ENCODE measurements around the gene IL37. TPM values are rescaled to one million over a fixed set of nuclear protein-coding genes. Genes with fewer than 3 reads are reported as not detected.

The IL37 gene
- polyA plus RNA-seq, 1 donor from 2014 or later = not detected

- H3K36me3 ChIP-seq (ENCODE audit: insufficient read depth, low read length) = no peaks in the 10 kb centered on the region
- H3K27me3 ChIP-seq (ENCODE audit: insufficient read depth, low read depth, low read length) = no peaks in the 10 kb centered on the region
- H2AFZ ChIP-seq (ENCODE audit: low read depth, low read length) = no peak overlapping the region
- no peaks in the 10 kb centered on the region for H4K20me1 ChIP-seq (ENCODE audit: insufficient read depth)
- H3F3A ChIP-seq (ENCODE audit: insufficient read depth, low read length, poor library complexity, severe bottlenecking) = no peaks in the 10 kb centered on the region
- H3K4me2 ChIP-seq (ENCODE audit: low read length) = no peak overlapping the region
- H3K79me2 ChIP-seq (replicated peaks; ENCODE audit: insufficient read depth, low read length) = no peaks in the 10 kb centered on the region
- H3K4me3 ChIP-seq (ENCODE audit: low read length) = no peak overlapping the region
- H3K9me2 ChIP-seq (ENCODE audit: insufficient read depth, low read length) = no peaks in the 10 kb centered on the region
- H3K9me3 ChIP-seq (ENCODE audit: low read length) = no peaks in the 10 kb centered on the region
- TF ChIP-seq EZH2 (IDR thresholded peaks at IDR 0.05; ENCODE audit: borderline replicate concordance, insufficient read depth, low read length, poor library complexity, severe bottlenecking) (no peak), POLR2AphosphoS5 (IDR thresholded peaks at IDR 0.05) (no peak), MXI1 (conservative IDR thresholded peaks at IDR 0.05; ENCODE audit: poor library complexity, severe bottlenecking) (no peak), SMC3 (conservative IDR thresholded peaks at IDR 0.05; ENCODE audit: poor library complexity) (no peak), REST (IDR thresholded peaks at IDR 0.05; ENCODE audit: borderline replicate concordance) (no peak), EP300 (conservative IDR thresholded peaks at IDR 0.05; ENCODE audit: poor library complexity, severe bottlenecking) (no peak), TAF1 (IDR thresholded peaks at IDR 0.05; ENCODE audit: low read depth) (no peak), RAD21 (conservative IDR thresholded peaks at IDR 0.05) (no peak), CTCF (IDR thresholded peaks at IDR 0.05; ENCODE audit: poor library complexity, severe bottlenecking) (no peak)
- no peak overlapping the region for H3K27ac ChIP-seq (ENCODE audit: low read length)
- H3K9ac ChIP-seq (ENCODE audit: low read length) = no peak overlapping the region
Measured at GRCh38 chr2:112944971-112945370, 34.0 kb downstream of the IL37 start.

DNA sequence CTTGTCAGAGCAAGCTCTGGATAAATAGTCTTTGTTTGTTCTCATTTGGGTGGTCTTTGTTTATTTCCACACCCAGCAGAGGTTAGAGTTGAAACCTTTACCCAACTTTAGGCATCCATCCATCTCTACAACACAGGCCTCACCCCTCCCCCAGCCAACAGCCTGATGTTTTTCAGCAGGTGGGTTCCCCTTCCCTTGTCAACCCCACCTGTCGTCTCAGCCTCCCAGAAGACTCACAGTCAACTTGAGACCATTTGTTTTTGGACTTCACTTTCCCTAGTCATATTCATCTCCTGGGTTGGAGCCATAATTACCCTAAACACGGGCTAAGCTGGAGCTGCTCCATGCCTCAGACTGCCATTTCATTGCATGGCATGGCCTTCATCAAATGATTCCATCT lies 35.1 kb downstream of the IL37 start:
- Histone ChIP-seq H3K9me3 (ENCODE audit: low read length) (no peaks in the 10 kb centered on the region), H3K27ac (ENCODE audit: low read length) (no peak overlapping the region), H3F3A (ENCODE audit: insufficient read depth, low read length, poor library complexity, severe bottlenecking) (no peaks in the 10 kb centered on the region), H3K36me3 (ENCODE audit: insufficient read depth, low read length) (no peaks in the 10 kb centered on the region), H3K9ac (ENCODE audit: low read length) (no peak overlapping the region), H3K27me3 (ENCODE audit: insufficient read depth, low read depth, low read length) (no peaks in the 10 kb centered on the region), H3K9me2 (ENCODE audit: insufficient read depth, low read length) (no peaks in the 10 kb centered on the region), H4K20me1 (ENCODE audit: insufficient read depth) (no peaks in the 10 kb centered on the region), H3K79me2 (replicated peaks; ENCODE audit: insufficient read depth, low read length) (no peaks in the 10 kb centered on the region), H3K4me3 (ENCODE audit: low read length) (no peak overlapping the region), H2AFZ (ENCODE audit: low read depth, low read length) (no peak overlapping the region), H3K4me2 (ENCODE audit: low read length) (no peak overlapping the region)
- TF ChIP-seq CTCF (IDR thresholded peaks at IDR 0.05; ENCODE audit: poor library complexity, severe bottlenecking) = no peak
- TF ChIP-seq REST (IDR thresholded peaks at IDR 0.05; ENCODE audit: borderline replicate concordance) = no peak

Measured in neural cell (in vitro differentiated cells).